ENCODE measurements around the gene PCDHA11.

- TF ChIP-seq POLR2A (IDR thresholded peaks at IDR 0.05; ENCODE audit: low read depth, low read length): no peak
- TF ChIP-seq POLR2AphosphoS5 (IDR thresholded peaks at IDR 0.05; ENCODE audit: low read depth, low read length): no peak
These were observed 764 bp downstream of the PCDHA11 start for GRCh38 chr5:140869555-140869886.
